ENCODE results near the gene KLHL15. TPM values are rescaled to one million over a fixed set of nuclear protein-coding genes. Genes with fewer than 3 reads are reported as not detected.

The KLHL15 gene
- total and polyA plus RNA-seq, 2 experiments from 2014 or later: 13.2 to 52.6 TPM

DNA sequence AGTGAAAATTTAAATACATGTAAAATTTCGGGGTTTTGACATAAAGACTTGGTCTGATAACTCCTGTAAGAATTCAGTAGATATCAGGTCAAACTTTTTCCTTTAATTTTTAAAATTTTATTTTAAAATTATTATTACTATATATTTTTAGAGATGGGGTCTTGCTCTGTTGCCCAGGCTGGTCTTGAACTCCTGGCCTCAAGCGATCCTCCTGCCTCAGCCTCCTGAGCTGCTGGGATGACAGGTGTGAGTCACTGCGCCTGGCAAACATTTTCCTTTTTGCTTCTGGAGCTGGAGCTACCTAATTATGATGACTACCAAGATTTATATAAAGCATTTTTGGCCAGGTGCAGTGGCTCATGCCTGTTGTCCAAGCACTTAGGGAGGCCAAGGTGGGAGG lies 37.3 kb downstream of the KLHL15 start:
- 99% methylated on average over 3 of the region's 3 CpGs for WGBS (ENCODE audit: low lambda C conversion rate, missing lambda C conversion rate)
- H4K20me1 ChIP-seq (ENCODE audit: insufficient read depth, poor library complexity, severe bottlenecking): peaks cover 8% of the 10 kb centered on the region
- DNase-seq (ENCODE audit: low spot score): no peak

GRCh38 chrX:23982891-23983290 lies 44.1 kb downstream of the KLHL15 start:
- H3K4me3 ChIP-seq: no peak overlapping the region
- no peaks in the 10 kb centered on the region for H3K27me3 ChIP-seq
- peaks cover 5% of the 10 kb centered on the region for H4K20me1 ChIP-seq (ENCODE audit: insufficient read depth, poor library complexity, severe bottlenecking)
- no peaks in the 10 kb centered on the region for H3K9me3 ChIP-seq (ENCODE audit: low read depth)
- no peak for DNase-seq (ENCODE audit: low spot score)
- no peak for TF ChIP-seq CTCF (IDR thresholded peaks at IDR 0.05; ENCODE audit: poor library complexity)
- no peak for TF ChIP-seq EZH2phosphoT487 (IDR thresholded peaks at IDR 0.05; ENCODE audit: low read depth, severe bottlenecking, unreplicated experiment)
- H3K4me2 ChIP-seq: no peak overlapping the region
- H3K27ac ChIP-seq: no peak overlapping the region
- H3K9me2 ChIP-seq (replicated peaks; ENCODE audit: insufficient read depth): no peaks in the 10 kb centered on the region
- 90% methylated on average over 1 of the region's 1 CpG for WGBS (ENCODE audit: low lambda C conversion rate, missing lambda C conversion rate)
- H2AFZ ChIP-seq: no peak overlapping the region
- peaks cover 33% of the 10 kb centered on the region for H3K4me1 ChIP-seq (ENCODE audit: insufficient read depth)
- H3K36me3 ChIP-seq (replicated peaks; ENCODE audit: insufficient read depth, low read depth): no peaks in the 10 kb centered on the region
- H3K79me2 ChIP-seq: peaks cover 20% of the 10 kb centered on the region

More for the DNA sequence above, 37.3 kb downstream of the KLHL15 start:
- Histone ChIP-seq H2AFZ (no peak overlapping the region), H3K4me1 (ENCODE audit: insufficient read depth) (peaks cover 18% of the 10 kb centered on the region), H3K27me3 (no peaks in the 10 kb centered on the region), H3K4me2 (no peak overlapping the region), H3K9me3 (ENCODE audit: low read depth) (no peaks in the 10 kb centered on the region), H3K4me3 (no peak overlapping the region), H3K36me3 (replicated peaks; ENCODE audit: insufficient read depth, low read depth) (no peaks in the 10 kb centered on the region), H3K27ac (no peak overlapping the region), H3K9me2 (replicated peaks; ENCODE audit: insufficient read depth) (no peaks in the 10 kb centered on the region), H3K79me2 (peaks cover 54% of the 10 kb centered on the region)
- no peak for TF ChIP-seq EZH2 (IDR thresholded peaks at IDR 0.05; ENCODE audit: borderline replicate concordance)
- no peak for TF ChIP-seq EZH2phosphoT487 (IDR thresholded peaks at IDR 0.05; ENCODE audit: low read depth, severe bottlenecking, unreplicated experiment)
- no peak for TF ChIP-seq CTCF (IDR thresholded peaks at IDR 0.05; ENCODE audit: poor library complexity)

DNA sequence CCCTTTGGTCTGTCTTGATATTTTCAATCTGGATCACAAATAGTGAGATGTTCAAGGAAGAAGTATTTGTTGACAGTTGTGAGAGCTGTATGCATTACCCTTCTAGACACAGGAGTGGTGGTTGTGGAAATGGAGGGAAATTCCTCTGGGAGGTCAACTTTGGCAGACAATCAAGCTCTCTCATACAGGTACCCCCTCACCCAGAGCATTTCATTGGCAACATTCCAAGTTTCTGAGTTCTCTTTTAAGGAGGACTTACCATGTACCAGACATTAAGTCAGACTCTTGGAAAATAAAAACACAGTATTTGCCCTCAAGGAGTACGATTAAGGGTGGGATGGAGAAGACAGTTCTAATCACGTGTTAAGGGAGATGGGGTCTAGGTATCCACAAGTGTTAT lies 45.3 kb downstream of the KLHL15 start:
- Histone ChIP-seq H3K4me1 (ENCODE audit: insufficient read depth) (peaks cover 33% of the 10 kb centered on the region), H4K20me1 (ENCODE audit: insufficient read depth, poor library complexity, severe bottlenecking) (no peaks in the 10 kb centered on the region), H3K4me2 (no peak overlapping the region), H3K79me2 (peaks cover 12% of the 10 kb centered on the region), H3K9me3 (ENCODE audit: low read depth) (no peaks in the 10 kb centered on the region), H3K9me2 (replicated peaks; ENCODE audit: insufficient read depth) (no peaks in the 10 kb centered on the region), H3K27me3 (no peaks in the 10 kb centered on the region), H3K4me3 (no peak overlapping the region), H2AFZ (no peak overlapping the region), H3K27ac (no peak overlapping the region), H3K36me3 (replicated peaks; ENCODE audit: insufficient read depth, low read depth) (no peaks in the 10 kb centered on the region)
- DNase-seq (ENCODE audit: low spot score): no peak
- TF ChIP-seq EZH2phosphoT487 (IDR thresholded peaks at IDR 0.05; ENCODE audit: low read depth, severe bottlenecking, unreplicated experiment): no peak
- TF ChIP-seq EZH2 (IDR thresholded peaks at IDR 0.05; ENCODE audit: borderline replicate concordance): no peak
- 100% methylated on average over 2 of the region's 2 CpGs for WGBS (ENCODE audit: low lambda C conversion rate, missing lambda C conversion rate)

DNA sequence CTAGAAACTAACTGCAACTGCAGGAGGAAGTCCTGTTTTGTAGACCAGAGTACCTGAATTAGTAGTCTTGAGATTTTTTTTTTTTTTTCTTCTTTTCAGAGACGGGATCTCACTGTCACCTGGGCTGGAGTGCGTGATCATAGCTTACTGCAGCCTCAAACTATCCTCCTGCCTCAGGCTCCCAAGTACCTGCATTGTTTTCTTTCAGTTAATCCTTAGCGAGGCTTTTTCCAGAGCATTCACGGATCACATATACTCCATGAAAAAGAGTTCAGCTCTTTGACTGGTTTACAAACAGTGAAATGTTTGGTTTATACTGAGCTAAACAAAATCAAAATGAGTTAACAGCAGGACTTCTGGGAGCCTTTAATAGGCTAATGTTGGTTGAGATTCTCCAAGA lies 45.8 kb downstream of the KLHL15 start:
- Histone ChIP-seq H3K4me1 (ENCODE audit: insufficient read depth) (peaks cover 33% of the 10 kb centered on the region), H3K27ac (no peak overlapping the region), H3K27me3 (no peaks in the 10 kb centered on the region), H3K9me2 (replicated peaks; ENCODE audit: insufficient read depth) (no peaks in the 10 kb centered on the region), H3K4me2 (no peak overlapping the region), H2AFZ (no peak overlapping the region), H3K4me3 (no peak overlapping the region), H3K36me3 (replicated peaks; ENCODE audit: insufficient read depth, low read depth) (no peaks in the 10 kb centered on the region), H3K79me2 (peaks cover 7% of the 10 kb centered on the region), H3K9me3 (ENCODE audit: low read depth) (no peaks in the 10 kb centered on the region), H4K20me1 (ENCODE audit: insufficient read depth, poor library complexity, severe bottlenecking) (no peaks in the 10 kb centered on the region)
- no peak for DNase-seq (ENCODE audit: low spot score)
- WGBS (ENCODE audit: low lambda C conversion rate, missing lambda C conversion rate): 46% methylated on average over 4 of the region's 4 CpGs
- TF ChIP-seq EZH2phosphoT487 (IDR thresholded peaks at IDR 0.05; ENCODE audit: low read depth, severe bottlenecking, unreplicated experiment): no peak
- no peak for TF ChIP-seq EZH2 (IDR thresholded peaks at IDR 0.05; ENCODE audit: borderline replicate concordance)
- TF ChIP-seq CTCF (IDR thresholded peaks at IDR 0.05; ENCODE audit: poor library complexity): no peak

All from hepatocyte (in vitro differentiated cells).